Measurements from ENCODE around the gene LRMDA. TPM values are rescaled to one million over a fixed set of nuclear protein-coding genes. Genes with fewer than 3 reads are reported as not detected.

Gene LRMDA
- total and polyA plus RNA-seq, 2 of the 4 experiments (the other 2 are of a cell fraction) = 0.07 TPM; not detected in 1

- no CpG with 5 or more reads among the region's 1 CpG for WGBS, 2 experiments (ENCODE audit: extremely low coverage in 2 of 2, insufficient read length in 1 of 2)
- H2BK120ac ChIP-seq (ENCODE audit: low read depth, low read length) = no peak overlapping the region
- no peaks in the 10 kb centered on the region for H3K4me1 ChIP-seq (ENCODE audit: control insufficient read depth, insufficient read depth, low read length)
- no peak overlapping the region for H3K4ac ChIP-seq (ENCODE audit: low read depth, low read length)
- H3K4me3 ChIP-seq (ENCODE audit: insufficient read depth, low read depth, low read length) = no peak overlapping the region
- dilution Hi-C loops (cut with HindIII; ENCODE audit: low sequenced_read_pairs, unreplicated experiment) (no loop called here), in situ Hi-C loops (cut with MboI; ENCODE audit: low sequenced_read_pairs) (no loop called here), intact Hi-C loops (cut with micrococcal nuclease) (no loop called here)
- no peak overlapping the region for H4K91ac ChIP-seq (ENCODE audit: insufficient read depth, low read depth, low read length)
- no TSS peak for BruUV-seq (replicated peaks)
- H3K18ac ChIP-seq (ENCODE audit: low read depth, low read length) = no peak overlapping the region
- POLR2A ChIA-PET (ENCODE audit: unreplicated experiment) = no interaction called here
- H3K9me1 ChIP-seq (ENCODE audit: insufficient read depth, low read length) = no peaks in the 10 kb centered on the region
- no peaks in the 10 kb centered on the region for H3K36me3 ChIP-seq (ENCODE audit: control insufficient read depth, insufficient read depth, low read length)
- H3K27me3 ChIP-seq (ENCODE audit: control insufficient read depth, insufficient read depth, low read length) = peaks cover 4% of the 10 kb centered on the region
- no peak overlapping the region for H3K4me2 ChIP-seq (ENCODE audit: low read depth, low read length)
- no peak for TF ChIP-seq NFE2L2 (IDR thresholded peaks at IDR 0.05; ENCODE audit: low read depth, low read length)
- TF ChIP-seq MAFK (IDR thresholded peaks at IDR 0.05; ENCODE audit: low read depth, low read length) = peak; percentile 75
- no peak for TF ChIP-seq CHD1 (IDR thresholded peaks at IDR 0.05; ENCODE audit: low read depth, low read length)
- DNase-seq = no peak
- CTCF ChIA-PET = no interaction called here
- H3K23ac ChIP-seq (ENCODE audit: low read depth, low read length) = no peak overlapping the region
- no peak overlapping the region for H4K5ac ChIP-seq (ENCODE audit: low read depth, low read length)
- no peak overlapping the region for H3K56ac ChIP-seq (ENCODE audit: extremely low read depth, insufficient read depth, low read length)
- no peaks in the 10 kb centered on the region for H3K9me3 ChIP-seq (ENCODE audit: control insufficient read depth, insufficient read depth, low read length)
- H2BK5ac ChIP-seq (ENCODE audit: low read depth, low read length, poor library complexity, severe bottlenecking) = no peak overlapping the region
- H4K8ac ChIP-seq (ENCODE audit: low read depth in 2 of 2, low read length in 2 of 2) = no peak overlapping the region
- no peak overlapping the region for H2AK5ac ChIP-seq (ENCODE audit: low read depth, low read length)
- H2AK9ac ChIP-seq (replicated peaks; ENCODE audit: low read depth, low read length, poor library complexity) = no peak overlapping the region
- no peak overlapping the region for H2BK20ac ChIP-seq (ENCODE audit: low read depth, low read length)
- no peak overlapping the region for H3K9ac ChIP-seq (ENCODE audit: low read depth, low read length)
- no peak overlapping the region for H3K27ac ChIP-seq (ENCODE audit: insufficient read depth, low read length)
- H4K20me1 ChIP-seq (ENCODE audit: insufficient read depth, low read length) = no peaks in the 10 kb centered on the region
- no peaks in the 10 kb centered on the region for H3K79me1 ChIP-seq (ENCODE audit: low read depth in 1 of 2, low read length in 2 of 2)
- H2BK15ac ChIP-seq (ENCODE audit: low read depth, low read length) = no peak overlapping the region
- ATAC-seq (ENCODE audit: low read depth) = no peak
- H3K14ac ChIP-seq (replicated peaks; ENCODE audit: low read depth, low read length) = no peak overlapping the region
- H2AFZ ChIP-seq (replicated peaks; ENCODE audit: low read length, poor library complexity) = no peak overlapping the region
Observed at GRCh38 chr10:75658496-75658895, 227.1 kb downstream of the LRMDA start.

All from IMR-90 (cell line).